Measurements from ENCODE around the gene NHSL2.
"Not testable (repeated sequence)": the region's sequence is repeated elsewhere in the genome, so short reads cannot be mapped to it uniquely, and the experiment has no call there.

The NHSL2 gene

DNA sequence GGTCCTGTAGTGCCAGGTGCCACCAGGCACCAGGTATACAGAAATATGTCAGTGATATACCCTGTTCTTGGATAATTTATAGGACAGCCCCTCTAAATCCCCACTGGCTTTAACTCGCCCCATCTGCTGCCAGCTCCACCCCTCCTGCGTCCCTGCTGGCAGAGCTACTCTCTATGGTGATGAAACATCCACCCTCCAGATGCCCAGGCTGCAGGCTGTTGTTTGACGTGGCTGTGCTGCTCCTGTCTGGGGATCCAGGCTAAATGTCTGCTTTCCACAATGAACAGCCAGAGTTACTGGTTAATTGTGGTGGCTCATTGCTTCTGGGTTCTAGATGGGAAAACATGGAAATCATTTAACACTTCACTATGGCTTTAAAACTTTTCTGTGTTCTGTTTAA is 12.9 kb downstream of the NHSL2 start:
- DNase-seq (ENCODE audit: low read depth in 2 of 2) = no peak

DNA sequence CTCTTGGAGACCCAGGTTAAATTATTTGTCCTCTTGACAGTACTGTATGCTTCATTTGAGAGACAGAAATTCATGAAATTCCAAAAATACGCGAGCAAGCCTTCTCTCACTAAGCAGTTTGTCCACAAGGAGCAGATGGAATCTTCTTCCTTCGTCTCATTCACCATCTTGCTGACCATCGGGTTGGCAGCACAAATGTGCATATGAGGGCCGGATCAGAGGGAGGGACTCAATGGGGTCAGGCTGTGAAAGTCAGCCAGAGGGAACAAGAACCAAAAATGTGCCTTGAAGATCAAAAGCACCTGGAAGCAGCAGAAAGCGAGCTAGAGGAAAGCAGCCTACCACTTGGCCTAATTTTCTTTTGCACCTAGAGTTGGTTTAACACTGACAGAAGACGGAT is 16.4 kb downstream of the NHSL2 start:
- no peak for DNase-seq (ENCODE audit: low read depth in 2 of 2)

DNA sequence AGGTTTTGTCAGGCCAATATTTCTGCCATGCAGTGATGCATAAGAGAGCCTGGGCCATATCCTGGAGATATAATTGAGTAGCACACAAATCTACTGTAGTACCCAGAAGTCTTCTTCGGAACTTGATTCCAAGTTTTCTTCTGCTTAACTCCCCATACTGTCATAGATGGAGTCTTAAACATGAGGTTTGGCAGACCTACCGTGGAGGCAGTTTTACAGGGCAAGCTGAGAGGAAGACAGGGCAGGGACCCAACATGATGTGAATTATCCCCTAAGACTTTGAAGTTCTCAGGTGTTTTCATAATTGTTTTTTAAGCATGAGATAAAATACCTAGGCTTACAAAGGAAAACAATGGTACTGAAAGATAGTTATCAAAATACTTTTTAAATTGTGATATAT is 18.2 kb downstream of the NHSL2 start:
- no peak for DNase-seq (ENCODE audit: low read depth in 2 of 2)

DNA sequence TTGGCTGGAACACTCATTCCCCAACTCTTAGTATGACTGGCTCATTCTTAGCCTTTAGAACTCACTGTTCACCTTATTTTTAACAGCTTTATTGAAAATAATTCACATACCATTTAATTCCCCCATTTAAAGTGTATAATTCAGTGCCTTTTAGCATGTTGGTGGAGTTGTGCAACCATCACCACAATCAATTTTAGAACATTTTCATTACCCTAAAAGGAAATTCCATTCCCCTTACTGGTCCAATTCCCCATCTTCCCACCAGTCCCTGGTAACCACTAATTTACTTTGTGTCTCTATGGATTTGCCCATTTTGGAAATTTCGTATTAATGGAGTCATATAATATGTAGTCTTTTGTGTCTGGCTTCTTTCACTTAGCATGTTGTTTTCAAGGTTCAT is 19.7 kb downstream of the NHSL2 start:
- no peak for DNase-seq (ENCODE audit: low read depth in 2 of 2)

DNA sequence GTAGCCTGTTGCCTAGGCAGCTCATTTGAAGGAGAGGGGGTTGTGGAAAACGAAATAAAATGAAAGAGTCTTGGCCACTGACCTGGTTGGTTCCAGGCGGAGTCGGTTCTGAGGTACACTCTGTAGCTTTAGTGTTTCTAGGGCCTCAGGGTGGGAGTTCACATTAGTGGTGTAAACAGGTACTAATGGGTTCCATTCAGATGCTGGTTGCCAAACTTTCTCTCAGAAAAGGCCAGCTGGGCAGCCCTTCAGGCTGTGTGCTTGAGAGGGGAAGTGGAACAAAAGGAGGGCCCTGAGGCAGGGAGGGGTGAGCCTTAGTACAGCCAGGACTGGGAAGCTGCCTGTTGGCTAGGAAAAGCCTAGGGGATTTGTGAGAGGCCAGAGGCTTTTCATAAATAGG is 24.8 kb downstream of the NHSL2 start:
- DNase-seq (ENCODE audit: low read depth in 2 of 2) = no peak

DNA sequence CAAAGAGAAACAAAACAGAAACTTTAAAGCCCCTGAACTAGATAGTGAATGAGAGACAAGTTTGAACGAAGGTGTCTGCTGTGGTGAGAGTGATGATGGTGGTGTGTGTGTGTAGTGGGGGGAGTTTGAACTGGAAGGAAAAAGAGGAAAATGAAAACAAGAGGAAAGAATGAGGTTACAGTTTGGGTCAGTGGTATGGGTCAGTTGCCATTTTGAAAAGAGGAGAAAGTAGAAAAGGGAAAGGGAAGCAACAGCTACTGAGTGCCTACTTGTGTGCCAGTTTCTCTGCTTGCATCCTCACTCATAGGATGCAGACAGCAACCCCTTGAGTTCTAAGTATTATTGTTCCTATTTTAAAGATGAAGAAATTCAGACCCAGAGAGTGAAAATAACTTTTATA is 26.0 kb downstream of the NHSL2 start:
- no peak for DNase-seq (ENCODE audit: low read depth in 2 of 2)

DNA sequence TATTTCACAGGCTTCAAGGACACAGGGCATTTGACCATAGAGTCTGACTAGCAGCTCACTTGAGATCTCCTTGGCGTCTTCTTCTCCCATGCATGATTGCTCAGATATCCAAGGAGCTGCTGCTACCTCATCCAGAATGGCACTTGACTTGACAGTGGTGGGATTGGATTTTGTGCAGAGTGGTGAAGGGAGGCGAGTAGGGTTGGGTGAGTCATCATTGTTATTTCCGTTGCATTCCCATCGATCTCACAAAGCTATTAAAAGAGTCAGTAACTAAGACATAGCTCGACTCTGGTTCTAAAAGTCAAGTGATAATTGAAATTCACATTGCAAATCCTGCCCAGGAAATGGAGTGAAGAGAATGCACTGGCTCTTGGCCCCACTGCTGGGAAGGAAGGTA is 27.7 kb downstream of the NHSL2 start:
- DNase-seq (ENCODE audit: low read depth in 2 of 2) = no peak

DNA sequence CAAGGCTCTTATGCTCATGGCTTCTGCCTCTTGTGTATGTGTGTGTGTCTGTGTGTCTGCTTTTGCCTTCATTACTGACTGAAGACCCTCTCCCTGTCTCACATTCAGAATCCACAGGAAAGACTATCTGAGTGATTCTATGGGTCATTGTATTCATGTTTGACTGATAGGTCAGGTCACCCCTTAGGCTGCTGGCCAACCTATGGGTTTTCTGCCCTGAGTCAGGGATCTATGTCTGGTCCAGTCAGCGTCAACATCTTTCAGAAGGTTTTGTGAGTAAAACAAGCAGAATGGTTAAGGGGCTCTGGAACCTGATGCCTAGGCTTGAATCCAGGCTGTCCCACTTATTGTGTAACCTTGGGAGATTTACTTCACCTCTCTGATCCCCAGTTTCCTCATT is 30.5 kb downstream of the NHSL2 start:
- no peak for DNase-seq (ENCODE audit: low read depth in 2 of 2)

DNA sequence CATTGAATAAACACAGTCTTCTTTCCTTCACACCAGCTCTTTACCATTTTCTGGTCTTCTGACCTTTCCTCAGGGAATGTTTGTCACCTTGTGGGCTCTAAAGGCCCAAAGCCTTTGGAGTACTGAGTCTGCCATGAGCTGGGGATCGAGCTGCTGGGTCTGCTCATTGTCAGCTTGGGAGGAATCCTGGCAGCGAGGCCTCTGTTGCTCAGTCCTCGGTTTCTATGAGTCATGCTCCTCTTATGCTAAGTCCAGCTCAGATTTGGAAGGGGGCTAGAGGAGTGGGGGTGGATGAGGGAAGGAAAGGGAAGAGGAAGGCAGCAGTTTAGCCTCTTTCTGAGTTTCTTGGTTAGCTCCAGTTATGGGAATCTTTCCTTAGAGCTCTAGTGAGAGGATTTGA is 31.1 kb downstream of the NHSL2 start:
- DNase-seq (ENCODE audit: low read depth in 2 of 2) = no peak

DNA sequence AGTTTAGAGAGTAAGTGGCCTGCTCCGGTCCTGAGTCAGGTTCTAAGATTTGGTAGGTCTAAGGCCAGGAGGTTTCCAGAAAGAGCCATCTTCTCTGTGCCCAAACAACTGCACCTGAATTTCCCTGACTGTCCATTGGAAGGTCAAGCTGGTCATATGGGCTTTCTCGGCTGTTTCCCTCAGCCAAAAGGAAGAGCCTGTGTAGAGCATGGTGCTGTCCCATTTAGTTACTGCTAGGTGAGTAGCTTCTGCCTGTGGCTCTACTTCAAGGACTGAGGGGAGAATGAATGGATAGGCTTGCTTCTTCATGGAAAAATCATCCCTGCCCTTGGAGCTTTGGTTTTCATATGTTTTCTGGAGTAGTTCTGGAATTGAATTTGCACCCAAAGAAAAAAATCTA is 33.7 kb downstream of the NHSL2 start:
- no peak for DNase-seq (ENCODE audit: low read depth in 2 of 2)

DNA sequence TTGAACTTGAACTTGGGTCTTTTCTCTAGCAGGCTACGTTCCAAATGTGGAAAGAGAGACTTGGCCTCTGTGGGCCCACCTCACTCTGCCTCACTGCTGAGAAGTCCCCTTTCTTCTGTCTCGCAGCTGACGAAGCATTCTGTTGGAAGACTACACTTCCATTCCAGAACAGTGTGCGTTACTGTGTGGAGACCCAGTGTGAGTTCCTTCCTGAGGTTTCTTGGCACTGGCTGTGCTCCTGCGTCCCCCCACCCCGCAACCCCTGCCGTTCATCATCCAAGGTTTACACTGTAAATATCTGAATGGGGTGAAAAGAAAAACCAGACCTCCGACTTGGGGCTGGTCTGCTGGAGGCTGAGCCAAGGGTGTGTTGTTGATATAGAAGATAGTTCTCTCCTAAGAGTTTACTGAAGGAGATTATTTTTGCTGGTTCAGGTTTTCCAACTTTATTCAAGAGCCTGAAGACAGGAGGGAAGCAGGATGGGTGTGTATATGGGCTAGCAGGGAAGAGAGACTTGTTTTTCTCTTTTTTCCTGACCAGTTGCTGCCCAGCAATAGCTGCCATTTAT is 34.7 kb downstream of the NHSL2 start:
- DNase-seq (ENCODE audit: low read depth in 2 of 2) = no peak

DNA sequence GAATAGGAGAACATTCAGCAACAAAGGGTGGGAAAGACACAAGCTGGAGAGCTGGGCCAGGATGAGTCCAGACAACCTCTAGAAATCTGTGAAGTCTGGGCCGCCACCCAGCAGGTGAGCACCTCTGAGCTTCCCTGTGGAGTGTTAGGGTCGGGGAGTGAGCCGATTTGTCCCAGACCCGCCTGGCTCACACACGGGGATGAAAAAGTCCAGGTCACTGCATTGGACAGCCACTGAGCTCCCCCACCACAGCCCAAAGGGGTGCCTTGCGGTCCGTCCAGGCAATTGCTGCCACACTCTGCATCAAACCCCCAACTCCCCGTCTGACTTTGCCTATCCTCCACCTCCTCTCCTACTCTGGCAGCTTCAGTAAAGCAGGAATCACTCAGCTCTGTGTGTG is 38.7 kb downstream of the NHSL2 start:
- no peak for DNase-seq (ENCODE audit: low read depth in 2 of 2)

DNA sequence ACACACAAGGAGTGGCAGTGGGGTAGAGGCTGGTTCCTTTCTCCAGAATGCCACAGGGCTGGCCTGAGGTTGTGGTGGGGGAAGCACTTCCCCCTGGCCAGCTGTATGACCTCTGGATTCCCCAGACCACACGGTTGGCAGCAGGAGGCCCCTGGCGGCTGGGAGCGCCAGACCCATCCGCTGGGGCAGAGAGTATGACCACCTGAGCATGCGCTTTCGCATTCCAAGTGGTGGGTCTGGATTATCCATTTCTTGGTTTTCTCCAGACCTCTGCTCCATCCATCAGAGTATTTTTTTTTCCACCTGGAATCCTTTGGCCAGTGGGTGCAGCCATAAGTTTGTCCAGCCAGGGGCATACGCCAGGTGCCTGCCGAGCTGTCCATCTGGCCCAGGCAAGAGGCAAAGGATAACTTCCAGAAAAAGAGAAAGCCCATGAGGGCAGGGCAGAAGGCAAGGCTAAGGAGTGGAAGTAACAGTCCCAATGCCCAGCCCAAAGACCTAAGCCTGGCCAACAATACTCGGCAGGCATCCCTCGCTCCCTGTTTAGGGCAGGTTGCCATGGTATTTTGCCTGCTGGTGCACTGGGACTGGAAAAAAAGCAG is 39.3 kb downstream of the NHSL2 start:
- no peak for DNase-seq (ENCODE audit: low read depth in 2 of 2)

DNA sequence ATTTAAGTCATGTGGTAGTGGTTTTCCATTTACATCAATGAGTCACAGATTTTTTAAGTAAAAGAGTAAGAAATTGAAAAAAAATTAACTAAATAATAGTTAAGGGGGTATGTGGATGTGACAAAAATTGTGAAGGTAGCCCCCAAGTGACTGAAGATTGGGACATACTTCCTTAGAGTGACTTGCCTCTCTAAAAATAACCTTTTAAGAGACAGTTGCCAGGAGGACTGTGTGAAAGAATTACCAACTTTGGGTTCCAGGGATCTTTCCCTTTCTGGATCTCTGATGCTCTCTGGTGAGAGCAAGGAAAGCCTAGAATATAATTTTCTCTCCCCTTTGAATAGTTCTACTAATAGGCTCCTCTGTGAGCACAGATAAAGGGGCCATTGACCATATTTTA is 42.7 kb downstream of the NHSL2 start:
- DNase-seq (ENCODE audit: low read depth in 2 of 2) = no peak

DNA sequence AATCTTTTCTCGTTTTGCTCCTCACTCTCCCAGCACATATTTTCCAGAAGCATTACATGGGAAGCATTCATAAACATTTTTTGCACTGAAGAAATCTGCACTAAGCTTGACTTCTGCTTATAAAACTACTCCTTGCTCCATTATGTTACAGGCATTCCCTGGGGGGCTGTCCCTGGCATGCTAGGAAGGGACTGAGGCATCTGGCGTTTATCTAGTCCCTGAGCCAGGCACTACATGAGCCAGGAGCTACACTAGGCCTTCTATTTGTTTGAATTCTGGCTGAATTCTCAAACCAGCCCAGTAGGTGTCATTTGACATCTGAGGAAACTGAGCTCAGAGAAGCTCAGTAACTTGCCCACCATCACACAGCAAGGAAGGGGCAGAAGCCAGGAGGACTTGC is 43.3 kb downstream of the NHSL2 start:
- no peak for DNase-seq (ENCODE audit: low read depth in 2 of 2)

DNA sequence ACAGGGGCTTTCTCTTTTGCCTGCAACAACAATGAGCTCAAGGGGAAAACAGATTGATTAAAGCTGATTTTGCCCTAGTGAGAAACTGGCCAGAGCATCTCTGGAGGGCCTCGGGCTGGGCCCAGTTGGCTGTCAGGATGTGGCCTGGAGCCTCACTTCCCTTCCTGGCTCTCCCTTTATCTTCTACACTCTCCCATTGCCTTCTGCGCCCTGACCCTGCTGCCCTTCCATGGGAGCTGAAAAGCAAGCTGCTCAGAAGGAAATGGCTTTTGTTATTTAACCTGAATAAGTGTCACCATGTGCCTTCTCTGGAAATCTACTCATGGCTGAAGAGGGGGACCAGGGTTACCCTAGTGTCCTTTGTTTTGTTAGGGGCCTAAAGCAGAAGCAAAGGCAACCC is 43.8 kb downstream of the NHSL2 start:
- no peak for DNase-seq (ENCODE audit: low read depth in 2 of 2)

DNA sequence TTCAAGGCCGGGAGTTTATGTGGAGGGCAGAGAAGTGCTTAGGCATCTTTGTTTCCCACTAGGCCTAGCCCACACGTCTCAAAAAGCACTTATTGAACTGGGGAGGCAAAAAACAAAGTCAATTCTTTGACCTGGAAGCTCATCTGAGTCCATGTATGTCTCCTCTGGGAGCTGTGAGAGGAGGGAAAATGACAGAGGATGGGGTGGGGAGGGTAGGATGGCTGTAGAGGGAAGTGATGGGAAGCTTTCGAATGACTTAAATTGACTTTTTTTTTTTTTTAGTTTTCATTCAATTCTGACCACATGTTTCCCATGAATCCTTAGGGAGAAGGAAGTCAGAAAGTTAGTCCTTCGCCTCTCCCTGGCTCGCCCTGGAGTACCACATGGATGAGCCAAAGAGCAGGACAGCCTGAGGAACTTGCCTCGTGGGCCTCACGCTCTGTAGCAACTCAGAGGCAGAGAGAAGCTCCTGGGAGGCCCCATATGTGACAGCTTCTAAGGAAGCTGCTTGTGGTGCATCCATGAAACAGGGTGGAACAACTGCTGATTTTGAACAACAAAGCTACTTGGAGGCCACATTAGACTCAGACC is 45.0 kb downstream of the NHSL2 start:
- DNase-seq (ENCODE audit: low read depth in 2 of 2) = no peak

DNA sequence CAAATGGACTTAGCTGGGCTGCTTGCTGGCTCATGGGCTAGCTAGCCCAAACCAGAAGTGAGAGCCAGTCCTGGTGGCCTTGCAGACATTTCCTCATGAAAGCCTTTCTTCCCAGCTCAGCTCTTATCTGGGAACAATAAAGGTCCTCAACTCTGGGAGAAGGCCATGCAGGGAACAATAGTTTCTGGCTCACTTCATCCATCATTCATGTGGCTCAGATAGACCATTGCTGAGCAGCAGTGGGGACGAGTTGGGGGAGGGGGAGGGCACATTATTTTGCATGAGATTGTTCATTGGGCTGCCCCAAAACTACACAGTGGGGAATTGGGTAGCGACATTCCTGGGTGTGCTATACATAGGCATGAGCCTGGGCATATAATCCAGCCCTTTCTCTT is 47.6 kb downstream of the NHSL2 start:
- no peak for DNase-seq (ENCODE audit: low read depth in 2 of 2)

DNA sequence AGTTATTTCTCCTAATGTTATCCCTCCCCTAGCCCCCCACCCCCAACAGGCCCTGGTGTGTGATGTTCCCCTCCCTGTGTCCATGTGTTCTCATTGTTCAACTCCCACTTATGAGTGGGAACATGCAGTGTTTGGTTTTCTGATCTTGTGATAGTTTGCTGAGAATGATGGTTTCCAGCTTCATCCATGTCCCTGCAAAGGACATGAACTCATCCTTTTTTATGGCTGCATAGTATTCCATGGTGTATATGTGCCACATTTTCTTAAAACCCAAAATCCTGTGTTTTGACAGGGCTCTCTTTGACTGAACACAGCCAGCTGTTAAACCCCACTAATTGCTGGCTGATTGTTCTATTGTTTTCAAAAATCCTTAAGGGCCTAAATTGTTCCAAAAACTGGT is 53.5 kb downstream of the NHSL2 start:
- DNase-seq (ENCODE audit: low read depth in 2 of 2) = not testable (repeated sequence)

DNA sequence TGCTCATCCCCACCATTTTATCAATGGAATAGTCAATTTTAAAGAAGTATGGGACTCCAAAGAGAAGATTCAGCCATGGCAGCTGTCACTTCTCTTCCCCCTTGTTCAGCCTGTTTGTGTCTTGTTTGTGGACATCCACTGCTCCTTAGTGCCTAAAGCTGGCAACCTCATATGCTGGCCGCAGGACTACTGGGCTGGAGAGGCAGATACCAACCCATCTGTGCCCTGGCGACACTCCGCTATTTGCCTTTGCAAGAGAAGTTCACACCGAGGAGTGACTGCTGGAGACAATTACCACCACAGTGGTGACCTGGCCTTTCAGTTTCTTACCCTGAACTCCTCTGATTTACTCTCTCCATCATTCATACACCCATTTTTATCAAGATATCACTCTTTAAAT is 64.3 kb downstream of the NHSL2 start:
- DNase-seq (ENCODE audit: low read depth in 2 of 2) = no peak

DNA sequence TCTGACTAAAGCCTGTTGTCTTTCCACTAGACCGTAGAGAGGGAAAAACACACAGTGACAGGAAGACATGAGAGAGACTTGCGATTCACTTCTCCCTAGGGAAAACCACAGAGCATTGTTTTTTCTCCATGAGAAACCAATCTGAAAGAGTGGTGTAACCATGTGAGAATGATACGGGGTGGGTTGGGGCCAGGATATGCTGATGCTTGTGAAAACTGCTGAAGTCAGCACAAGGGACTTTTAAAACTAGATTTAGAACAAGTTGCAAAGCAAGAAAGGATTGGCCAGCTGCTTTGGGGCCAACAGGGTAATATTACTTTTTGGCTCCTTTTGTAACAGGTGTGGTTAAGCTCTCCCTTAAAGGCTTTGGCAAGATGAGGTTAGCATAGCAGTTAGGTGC is 66.1 kb downstream of the NHSL2 start:
- DNase-seq (ENCODE audit: low read depth in 2 of 2) = no peak

DNA sequence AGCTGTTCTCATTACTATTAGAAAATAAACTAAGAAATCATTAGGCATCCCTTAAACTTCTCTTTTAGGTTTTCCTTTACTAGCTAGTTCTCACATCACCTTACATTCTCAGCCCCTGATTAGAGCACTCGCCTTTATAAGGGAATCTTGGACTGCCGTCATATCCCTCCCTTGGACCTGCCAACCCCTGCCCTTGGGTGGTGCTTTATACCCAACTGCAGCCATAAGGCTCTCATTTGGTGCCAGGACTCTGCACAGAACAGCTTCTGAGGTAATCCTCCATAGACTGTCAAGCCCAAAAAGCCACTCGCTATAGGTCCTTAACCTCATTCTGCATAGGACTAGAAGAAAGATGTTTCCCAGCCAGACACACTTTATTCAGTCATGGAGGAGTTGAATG is 67.5 kb downstream of the NHSL2 start:
- DNase-seq (ENCODE audit: low read depth in 2 of 2) = no peak

DNA sequence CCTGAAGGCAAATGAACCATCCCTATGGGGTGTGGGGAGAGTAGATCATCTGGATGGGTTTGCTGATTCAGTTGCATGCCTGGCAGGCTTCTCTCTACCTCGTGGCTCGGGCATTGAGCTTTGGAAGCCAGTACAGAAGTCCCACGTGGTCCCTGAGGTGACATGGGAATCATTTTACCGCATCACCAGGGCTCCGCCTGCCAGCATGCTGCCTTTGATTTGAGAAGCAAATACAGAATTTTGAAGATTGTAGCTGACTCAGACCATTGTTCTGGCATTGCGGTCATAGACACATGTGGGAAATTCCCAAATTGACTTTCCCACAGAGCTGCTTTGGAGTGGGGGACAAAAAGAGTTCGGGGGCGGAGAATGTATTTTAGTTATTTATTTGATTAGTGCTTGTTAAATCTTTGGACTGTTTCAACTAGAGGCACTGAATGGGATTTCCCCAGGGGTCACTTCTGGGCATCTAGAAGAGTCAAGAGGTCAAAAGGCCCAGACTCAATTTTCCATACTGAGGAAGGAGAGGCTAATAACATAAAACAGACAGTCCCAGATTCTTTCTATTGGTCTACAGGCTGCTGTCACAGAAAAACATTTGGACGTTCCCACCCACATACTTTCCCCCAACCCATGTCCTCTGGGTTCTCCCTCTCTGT is 79.3 kb downstream of the NHSL2 start:
- no peak for DNase-seq (ENCODE audit: low read depth in 2 of 2)
